GM19035 (cell line): ENCODE results near the gene RPS16.

Experiments used
- ATAC-seq: cut with Tn5 transposase; IDR thresholded peaks from one replicate; pipeline ENCODE4 v1.9.1; 2021; ENCODE audit not compliant: unreplicated experiment

Gene RPS16

DNA sequence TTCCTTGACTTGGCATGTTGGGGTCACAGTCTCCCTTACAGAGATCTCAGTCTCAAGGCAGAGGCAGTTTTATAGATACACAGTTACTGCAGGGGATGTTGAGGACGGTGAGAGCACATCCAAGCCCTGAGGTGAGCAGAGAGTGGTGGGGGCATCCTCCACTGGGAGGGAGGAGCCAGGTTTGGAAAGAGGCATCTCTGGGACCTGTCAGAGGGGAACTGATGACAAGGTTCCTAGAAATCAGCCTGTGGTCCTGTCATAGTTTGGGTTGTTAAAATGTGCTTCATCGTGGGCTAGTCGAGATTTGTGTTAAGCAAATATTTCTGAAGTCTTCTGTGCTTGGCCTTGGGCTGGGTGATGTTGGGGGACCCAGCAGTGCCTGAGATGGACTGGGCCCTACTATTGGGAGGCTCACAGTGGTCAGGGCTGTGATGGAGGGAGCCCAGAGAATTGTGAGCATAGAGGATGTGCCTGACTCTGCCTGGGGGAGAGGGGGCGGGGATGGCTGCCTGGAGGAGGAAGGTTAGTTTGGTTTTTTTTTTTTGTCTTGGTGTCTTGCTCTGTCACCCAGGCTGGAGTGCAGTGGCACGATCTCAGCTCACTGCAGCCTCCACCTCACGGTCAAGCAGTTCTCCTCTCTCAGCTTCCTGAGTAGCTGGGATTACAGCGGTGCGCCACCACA lies 13.5 kb upstream of the RPS16 start:
- ATAC-seq = no peak

DNA sequence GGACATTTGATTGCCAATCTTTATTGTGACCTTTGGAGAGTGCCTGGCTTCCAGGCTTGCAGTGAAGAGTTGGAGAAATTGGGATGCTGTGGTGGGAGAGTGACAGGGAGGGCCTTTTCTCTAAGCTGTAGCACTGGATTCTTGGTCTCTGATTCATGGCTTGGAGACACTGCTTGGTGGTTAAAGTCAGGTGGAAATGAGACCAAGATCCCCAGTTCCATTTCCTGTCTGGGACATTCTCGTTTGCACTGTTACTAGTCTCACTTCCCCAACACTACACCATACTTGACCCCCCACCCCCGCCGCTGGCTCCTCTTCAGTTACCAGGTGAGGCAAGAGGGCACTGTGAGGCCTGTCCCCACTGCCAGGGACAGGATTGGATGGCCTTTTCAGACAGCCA lies 12.5 kb upstream of the RPS16 start:
- ATAC-seq = no peak

DNA sequence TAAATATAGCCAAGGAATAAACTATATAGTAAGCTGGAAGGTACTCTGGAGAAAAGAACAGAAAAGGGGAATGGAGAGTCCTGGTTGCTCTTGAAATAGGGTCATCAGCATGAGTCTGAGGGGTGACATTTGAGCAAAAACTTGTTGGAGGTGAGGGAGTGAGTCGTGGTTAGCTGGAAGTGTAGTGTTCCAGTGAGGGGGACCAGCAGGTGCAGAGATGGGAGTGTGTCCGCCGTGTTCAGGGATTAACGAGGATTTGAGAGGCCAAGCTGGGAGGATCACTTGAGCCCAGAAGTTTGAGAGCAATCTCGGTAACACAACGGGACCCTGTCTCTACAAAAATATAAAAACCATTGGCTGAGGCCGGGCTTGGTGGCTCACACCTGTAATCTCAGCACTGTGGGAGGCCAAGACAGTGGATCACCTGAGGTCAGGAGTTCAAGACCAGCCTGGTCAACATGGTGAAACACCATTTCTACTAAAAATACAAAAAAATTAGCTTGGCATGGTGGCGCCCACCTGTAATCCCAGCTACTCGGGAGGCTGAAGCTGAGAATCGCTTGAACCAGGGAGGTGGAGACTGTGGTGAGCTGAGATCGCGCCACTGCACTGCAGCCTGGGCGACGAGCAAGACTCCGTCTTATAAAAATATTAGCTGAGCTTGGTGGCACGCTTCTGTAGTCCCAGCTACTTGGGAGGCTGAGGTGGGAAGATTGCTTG lies 10.8 kb upstream of the RPS16 start:
- no peak for ATAC-seq

DNA sequence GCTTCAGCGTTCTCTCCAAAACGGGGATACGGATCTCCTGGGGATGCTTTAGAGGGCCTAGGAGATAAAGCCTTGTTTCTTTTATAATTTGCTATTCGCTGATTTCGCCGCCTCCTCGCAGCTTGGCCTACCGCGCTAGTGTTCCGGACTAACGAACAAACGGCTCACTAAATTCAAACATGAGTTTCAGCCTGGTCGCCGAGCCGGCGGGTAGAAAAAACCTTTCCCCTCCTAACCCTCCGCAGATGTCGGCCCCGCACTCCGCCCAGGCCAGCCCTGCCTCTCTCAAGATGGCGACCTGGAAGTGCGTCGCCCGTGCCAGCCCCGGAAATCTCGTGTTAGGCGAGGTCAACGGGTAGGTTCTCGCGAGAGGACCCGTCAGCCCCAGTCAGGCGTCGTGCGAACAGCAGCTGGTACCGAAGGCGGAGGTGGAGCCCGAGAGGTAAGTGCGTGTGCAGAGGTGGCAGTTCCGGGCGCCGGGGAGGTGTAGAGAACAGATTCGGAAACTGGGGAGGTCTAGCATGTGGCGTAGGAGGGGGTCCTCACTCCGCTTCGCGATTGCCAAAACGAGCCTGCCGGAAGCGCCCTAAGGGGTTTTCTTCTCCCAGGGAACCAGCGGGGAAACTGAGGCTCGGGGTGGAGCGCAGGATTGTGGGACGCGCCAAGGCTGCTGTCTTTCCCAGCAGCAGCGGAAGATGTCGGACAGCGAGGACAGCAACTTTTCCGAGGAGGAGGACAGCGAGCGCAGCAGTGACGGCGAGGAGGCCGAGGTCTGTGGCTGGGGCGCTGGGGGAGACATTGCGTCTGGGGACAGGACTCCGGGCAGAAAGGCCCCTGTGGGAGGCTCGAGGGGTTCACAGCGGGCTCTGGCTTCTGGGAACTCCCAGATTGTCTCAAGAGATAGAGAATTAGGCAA lies 9.7 kb upstream of the RPS16 start, which contains the start of gene SUPT5H:
Gene SUPT5H (plus strand): TSS at position 387 of the 916 bp plus-strand sequence. CDS start 309 bp downstream, at position 696.
- peak; percentile 80 for ATAC-seq

DNA sequence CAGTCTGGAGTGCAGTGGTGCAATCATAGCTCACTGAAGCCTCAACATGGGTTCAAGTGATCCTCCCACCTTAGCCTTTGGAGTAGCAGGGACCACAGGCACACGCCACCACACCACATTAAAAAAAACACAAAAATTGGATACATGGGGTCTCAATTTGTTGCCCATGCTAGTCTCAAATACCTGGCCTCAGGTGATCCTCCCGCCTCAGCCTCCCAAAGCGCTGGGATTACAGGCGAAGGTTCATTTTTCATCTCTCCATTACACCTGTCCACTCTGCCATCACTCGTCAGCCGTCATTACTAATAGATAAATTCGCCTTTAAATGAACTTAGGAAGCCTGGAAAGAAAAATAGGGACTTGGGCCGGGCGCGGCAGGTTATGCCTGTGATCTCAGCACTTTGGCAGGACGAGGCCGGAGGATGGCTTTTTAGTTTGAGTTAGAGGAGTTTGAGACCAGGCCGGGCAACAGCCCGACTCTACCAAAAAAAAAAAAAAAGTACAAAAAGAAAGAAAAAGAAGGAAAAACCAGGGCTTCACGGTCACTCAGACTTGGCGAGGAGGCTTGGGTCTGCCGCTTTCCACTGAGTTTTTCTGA lies 8.9 kb upstream of the RPS16 start:
- no peak for ATAC-seq

DNA sequence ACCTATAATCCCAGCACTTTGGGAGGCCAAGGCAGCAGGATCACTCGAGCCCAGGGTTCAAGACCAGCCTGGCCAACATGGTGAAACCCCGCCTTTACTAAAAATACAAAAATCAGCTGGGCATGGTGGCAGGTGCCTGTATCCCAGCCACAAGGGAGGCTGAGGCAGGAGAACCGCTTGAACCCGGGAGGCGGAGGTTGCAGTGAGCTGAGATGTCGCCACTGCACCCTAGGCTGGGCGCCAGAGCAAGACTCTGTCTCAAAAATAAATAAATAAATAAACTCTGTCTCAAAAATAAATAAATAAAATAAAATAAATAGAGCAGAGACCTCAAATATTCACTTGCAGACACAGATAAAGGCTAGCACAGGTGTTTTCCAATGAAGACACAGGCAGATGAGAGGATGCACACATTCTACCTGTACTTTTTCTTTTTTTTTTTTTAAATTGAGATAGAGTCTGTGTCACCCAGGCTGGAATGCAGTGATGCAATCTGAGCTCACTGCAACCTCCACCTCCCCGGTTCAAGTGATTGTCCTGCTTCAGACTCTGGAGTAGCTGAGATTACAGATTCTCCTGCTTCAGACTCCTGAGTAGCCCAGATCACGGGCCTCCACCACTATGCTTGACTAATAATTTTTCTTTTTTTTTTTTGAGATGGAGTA lies 2.7 kb upstream of the RPS16 start:
- no peak for ATAC-seq

DNA sequence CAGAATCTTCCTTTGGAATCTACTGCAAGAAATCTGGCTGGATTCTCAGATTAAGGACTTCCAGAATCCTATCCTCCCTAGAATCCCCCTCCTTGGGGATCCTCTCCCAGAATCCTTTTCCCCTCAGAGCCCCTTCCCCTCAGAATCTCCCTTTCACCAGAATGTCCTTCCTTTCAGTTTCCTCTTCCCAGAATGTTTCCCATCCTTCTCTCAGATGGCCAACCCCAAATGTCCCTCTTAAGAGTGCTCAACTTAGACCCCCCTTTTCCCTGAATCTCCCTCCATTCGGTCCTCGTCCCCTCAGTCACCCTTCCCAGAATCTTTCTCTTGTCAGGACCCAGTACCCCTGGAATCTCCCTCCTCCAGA lies 584 bp upstream of the RPS16 start:
- ATAC-seq = no peak

DNA sequence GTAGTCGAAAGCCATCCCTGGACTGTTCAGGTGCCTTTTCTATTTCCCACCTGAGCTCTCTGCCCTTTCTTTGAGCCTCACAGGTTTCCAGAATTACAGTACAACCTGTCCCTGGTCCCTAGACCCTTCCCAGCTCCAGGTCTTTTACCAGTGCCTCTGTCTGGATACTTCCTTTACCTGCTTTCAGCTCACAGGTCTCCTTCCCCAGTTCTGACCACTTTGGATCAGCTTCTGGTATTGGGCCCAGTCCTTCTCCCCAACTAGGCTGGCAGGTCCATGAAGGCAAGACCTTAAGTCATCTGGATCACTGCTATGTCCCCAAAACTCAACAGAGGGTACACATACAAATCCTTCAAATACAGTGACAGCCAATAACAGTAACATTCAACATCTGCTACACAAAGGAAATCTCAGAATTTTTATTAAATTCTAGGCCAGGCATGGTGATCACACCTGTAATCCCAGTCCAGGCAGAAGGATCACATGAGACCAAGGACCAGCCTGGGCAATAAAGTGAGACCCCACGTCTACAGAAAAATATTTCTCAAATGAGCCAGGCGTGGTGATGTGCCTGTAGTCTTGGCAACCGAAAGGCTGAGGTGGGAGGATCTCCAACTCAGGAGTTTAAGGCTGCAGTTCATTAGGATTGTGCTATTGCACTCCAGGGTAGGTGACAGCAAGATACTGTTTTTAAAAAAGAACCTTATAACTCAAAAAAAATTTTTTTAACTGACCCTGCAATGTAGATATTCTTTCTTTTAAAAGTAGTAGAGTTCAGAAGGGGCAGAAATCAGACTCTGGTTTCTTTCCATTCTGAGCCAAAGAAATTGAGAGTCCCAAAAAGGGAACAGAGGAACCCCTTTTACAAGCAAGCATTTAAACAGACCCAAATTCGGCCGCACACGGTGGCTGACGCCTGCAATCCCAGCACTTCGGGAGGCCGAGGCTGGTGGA lies 1.3 kb downstream of the RPS16 start:
- no peak for ATAC-seq

DNA sequence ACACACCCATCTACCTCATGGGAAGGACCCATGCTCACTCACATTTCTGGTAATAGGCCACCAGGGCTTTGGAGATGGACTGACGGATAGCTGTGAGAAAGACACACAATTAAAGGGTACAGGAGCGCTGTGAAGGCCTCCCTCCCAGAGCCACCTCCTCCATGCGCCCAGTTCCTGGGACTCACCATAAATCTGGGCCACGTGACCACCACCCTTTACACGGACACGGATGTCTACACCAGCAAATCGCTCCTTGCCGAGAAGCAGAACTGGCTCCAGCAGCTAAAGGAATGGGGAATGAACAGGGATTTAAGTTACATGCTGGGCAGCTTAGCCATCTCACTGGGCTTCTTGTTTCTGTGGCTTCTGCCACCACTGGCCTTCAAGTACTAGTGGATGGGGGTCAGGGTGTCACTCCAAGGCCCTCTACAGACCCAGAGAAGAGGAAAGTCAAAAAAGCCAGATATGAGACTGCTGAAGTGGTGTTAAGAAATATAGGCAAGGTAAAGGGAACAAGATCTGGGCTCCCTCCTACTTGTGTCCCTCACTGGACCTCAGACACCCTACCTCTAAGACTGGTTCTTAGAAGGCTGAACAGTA lies 2.2 kb downstream of the RPS16 start:
- no peak for ATAC-seq

DNA sequence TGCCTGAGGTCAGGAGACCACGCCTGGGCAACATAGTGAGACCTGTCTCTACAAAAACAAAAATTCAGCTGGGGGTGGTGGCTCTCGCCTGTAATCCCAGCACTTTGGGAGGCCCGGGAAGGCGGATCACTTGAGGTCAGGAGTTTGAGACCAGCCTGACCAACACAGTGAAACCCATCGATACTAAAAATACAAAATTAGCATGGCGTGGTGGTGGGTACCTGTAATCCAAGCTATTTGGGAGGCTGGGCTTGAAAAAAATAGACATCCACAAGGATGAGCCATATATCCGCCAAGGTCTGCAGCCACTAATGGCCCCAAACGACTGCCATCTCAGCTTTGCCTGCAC lies 3.1 kb downstream of the RPS16 start:
- ATAC-seq = no peak

DNA sequence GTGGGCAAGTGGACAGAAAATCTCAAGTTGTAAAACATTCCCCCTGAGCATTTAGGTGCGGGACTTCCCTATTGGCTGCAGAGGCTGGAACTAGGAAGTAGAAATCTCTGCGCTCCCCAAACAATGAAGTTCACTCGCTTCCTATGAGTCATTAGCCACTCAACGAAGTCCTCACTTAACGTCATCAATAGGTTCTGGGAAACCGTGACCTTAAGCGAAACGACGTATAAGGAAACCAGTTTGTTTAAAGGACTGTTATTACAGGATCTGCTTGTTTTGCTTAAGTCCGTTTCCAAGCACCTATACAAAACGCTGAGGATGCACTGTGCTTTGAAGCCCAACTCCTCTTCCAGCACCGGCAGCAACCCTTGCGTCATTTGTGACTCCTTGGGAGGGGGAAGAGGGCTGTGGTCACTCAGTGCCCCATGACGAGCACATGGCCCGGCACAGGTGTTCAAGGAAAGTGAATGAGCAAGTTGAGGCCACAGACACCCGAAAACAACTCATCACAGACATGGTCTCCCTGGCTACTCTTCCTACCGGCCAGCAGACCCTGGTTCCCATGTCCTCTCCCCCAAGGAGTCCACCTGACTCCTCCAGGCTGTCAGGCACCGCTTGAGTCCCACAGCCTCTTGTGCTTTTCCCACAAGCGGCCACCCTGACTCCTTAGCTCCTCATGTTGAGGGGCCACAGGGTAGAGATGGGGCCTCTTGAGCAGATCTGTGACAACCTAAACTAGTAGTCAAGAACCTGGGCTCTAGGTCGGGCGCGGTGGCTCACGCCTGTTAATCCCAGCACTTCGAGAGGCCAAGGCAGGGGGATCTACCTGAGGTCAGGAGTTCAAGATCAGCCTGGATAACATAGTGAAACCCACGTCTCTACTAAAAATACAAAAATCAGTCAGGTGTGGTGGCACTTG lies 4.8 kb downstream of the RPS16 start:
- ATAC-seq = peak; percentile 46

DNA sequence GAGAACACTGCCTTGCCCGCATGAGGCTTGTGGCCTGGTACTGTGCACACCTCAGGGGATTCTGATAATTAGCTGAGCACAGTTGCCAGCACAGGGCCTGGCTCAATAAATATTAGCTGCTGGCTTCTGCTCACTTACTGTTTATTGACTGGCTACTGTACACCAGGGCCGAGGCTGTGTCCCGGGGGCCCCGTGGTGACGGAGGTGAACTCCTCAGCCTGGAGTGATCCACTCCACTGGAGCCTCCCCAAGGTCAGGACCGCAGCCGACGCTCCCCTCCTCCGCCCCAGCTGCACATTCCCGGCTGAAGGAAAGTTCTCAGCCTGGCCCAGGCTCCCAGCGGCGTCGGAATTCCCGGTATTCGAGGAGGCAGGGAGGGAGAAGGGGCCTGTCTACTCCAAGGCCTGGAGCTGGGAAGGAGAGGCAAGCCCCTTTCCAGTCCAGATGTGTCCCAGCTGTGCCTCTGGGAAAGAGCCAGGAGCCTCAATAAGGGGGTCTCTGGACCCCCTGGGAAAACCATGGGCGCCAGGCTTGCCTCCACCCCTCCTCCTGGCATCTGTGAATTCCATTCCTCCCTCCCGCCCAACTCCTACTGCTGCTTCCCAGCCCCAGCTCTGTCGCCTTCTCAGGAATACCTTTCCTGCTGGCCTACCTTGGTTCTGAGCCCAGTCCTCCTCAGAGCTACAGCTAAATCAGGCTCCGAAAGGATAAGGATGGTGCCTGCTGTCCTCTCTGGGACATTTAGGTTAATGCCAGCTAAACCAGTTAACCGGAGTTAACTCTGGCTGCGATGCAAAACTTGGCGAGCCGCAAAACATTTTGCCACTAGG lies 7.3 kb downstream of the RPS16 start:
- ATAC-seq = no peak

DNA sequence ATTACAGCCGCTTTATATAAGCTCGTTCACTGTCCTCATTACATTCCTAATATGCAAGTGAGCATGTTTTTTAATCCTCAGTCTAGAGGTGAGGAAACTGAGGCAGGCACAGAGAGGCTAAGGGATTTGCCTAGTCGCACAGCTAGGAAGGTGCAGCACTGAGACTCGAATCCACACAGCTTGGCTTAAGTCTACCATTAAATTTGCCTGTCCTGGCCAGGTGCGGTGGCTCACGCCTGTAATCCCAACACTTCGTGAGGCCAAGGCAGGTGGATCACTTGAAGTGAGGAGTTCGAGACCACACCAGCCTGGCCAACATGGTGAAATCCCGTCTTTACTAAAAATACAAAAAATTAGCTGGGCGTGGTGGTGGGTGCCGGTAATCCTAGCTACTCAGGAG lies 8.0 kb downstream of the RPS16 start:
- ATAC-seq = no peak

DNA sequence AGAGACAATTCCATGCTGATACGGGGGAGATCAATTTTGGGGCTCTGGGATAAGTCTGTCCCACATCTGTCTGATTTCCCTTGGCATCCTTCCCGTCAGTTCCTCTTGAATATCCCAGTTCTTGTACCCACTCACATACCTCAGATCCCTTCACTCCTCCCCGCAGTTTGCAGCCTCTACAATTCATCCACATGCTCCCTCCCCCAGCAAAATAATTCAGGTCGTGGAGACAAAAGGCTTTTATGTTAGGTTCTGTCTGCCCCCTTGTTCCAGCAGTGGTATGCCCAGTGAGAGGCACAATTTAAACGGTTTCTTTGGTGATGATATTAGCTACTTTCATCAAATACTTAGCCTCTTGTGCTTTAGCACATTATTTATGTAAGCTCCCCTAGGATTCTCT lies 9.6 kb downstream of the RPS16 start:
- ATAC-seq = no peak

DNA sequence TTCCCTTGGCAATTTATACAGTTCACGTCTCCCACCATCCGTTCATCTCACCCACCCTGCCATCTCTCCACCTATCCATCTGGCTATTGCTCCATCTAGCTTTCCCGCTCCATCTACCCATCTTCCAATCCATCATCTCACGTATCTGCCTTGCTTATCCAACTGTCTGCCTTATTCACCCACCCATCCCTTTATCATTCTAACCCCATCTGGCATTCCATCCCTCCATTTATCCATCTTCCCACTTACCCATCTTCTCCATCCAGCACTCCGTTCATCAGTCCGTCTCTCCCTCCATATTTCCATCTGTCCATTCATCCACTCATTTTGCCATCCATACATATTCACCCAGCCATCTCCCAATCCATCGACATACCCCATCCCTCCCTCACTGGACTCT lies 10.0 kb downstream of the RPS16 start:
- ATAC-seq = no peak

DNA sequence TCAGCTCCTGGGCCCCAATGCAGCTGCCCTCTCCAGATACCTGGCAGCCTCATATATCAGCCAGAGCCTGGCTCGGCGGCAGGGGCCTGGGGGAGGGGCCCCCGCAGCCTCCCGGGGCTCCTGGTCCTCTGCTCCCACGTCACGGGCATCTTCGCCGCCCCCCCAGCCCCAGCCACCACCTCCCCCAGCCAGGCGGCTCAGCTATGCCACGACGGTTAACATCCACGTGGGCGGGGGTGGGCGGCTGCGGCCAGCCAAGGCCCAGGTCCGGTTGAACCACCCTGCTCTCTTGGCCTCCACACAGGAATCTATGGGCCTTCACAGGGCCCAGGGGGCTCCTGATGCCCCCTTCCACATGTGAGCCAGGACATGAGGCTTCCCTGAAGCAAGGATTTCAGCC lies 10.8 kb downstream of the RPS16 start:
- ATAC-seq = no peak

DNA sequence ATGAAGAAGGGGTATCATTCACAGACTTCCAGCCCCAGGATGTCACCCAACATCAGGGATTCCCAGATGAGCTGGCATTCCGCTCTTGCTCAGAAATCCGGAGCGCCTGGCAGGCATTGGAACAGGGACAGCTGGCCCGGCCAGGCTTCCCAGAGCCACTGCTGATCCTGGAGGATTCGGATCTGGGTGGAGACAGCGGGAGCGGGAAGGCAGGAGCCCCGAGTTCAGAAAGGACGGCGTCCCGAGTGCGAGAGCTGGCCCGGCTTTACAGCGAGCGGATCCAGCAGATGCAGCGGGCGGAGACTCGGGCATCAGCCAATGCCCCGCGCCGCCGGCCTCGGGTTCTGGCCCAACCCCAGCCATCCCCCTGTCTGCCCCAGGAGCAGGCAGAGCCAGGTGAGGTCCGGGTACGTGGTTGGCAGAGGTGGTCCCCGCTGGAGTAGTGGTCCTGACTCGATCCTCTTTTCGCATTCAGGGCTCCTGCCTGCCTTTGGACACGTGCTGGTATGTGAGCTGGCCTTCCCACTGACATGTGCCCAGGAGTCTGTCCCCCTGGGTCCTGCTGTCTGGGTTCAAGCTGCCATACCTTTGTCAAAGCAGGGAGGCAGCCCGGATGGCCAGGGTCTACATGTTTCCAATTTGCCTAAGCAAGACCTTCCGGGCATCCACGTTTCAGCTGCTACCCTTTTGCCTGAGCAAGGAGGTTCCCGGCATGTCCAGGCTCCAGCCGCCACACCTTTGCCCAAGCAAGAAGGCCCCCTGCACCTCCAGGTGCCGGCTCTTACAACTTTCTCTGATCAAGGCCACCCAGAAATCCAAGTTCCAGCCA lies 12.3 kb downstream of the RPS16 start:
- no peak for ATAC-seq
